ENCODE data around the gene LCN15.

GRCh38 chr9:136804509-136805206 is 40.3 kb upstream of the LCN15 start:
- TF ChIP-seq TSHZ2 (CRISPR knock-in tag; IDR thresholded peaks at IDR 0.05) = no peak
- TF ChIP-seq, protein P1, sequence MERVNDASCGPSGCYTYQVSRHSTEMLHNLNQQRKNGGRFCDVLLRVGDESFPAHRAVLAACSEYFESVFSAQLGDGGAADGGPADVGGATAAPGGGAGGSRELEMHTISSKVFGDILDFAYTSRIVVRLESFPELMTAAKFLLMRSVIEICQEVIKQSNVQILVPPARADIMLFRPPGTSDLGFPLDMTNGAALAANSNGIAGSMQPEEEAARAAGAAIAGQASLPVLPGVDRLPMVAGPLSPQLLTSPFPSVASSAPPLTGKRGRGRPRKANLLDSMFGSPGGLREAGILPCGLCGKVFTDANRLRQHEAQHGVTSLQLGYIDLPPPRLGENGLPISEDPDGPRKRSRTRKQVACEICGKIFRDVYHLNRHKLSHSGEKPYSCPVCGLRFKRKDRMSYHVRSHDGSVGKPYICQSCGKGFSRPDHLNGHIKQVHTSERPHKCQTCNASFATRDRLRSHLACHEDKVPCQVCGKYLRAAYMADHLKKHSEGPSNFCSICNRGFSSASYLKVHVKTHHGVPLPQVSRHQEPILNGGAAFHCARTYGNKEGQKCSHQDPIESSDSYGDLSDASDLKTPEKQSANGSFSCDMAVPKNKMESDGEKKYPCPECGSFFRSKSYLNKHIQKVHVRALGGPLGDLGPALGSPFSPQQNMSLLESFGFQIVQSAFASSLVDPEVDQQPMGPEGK (CRISPR knock-in tag; IDR thresholded peaks at IDR 0.05; ENCODE audit: borderline replicate concordance) = no peak
- no peak for TF ChIP-seq ESRRG (CRISPR knock-in tag; IDR thresholded peaks at IDR 0.05)
- TF ChIP-seq ZNF565 (CRISPR knock-in tag; conservative IDR thresholded peaks at IDR 0.05; ENCODE audit: low read depth) = no peak
- TF ChIP-seq PPARA (CRISPR knock-in tag; IDR thresholded peaks at IDR 0.05; ENCODE audit: borderline replicate concordance) = no peak
- no peak for TF ChIP-seq CSDC2 (CRISPR knock-in tag; IDR thresholded peaks at IDR 0.05)
- TF ChIP-seq ZNF70 (CRISPR knock-in tag; IDR thresholded peaks at IDR 0.05) = no peak
- TF ChIP-seq, protein P2, sequence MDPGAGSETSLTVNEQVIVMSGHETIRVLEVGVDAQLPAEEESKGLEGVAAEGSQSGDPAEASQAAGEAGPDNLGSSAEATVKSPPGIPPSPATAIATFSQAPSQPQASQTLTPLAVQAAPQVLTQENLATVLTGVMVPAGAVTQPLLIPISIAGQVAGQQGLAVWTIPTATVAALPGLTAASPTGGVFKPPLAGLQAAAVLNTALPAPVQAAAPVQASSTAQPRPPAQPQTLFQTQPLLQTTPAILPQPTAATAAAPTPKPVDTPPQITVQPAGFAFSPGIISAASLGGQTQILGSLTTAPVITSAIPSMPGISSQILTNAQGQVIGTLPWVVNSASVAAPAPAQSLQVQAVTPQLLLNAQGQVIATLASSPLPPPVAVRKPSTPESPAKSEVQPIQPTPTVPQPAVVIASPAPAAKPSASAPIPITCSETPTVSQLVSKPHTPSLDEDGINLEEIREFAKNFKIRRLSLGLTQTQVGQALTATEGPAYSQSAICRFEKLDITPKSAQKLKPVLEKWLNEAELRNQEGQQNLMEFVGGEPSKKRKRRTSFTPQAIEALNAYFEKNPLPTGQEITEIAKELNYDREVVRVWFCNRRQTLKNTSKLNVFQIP (CRISPR knock-in tag; IDR thresholded peaks at IDR 0.05; ENCODE audit: borderline replicate concordance, low read depth) = no peak
- no peak for TF ChIP-seq BACH2 (CRISPR knock-in tag; IDR thresholded peaks at IDR 0.05; ENCODE audit: borderline replicate concordance)
- TF ChIP-seq ZFP30 (CRISPR knock-in tag; IDR thresholded peaks at IDR 0.05) = no peak
- no peak for TF ChIP-seq ZNF8 (CRISPR knock-in tag; IDR thresholded peaks at IDR 0.05)
- no peak for TF ChIP-seq CREB5 (CRISPR knock-in tag; IDR thresholded peaks at IDR 0.05; ENCODE audit: low read depth)
- no peak for TF ChIP-seq ZC3H10 (CRISPR knock-in tag; IDR thresholded peaks at IDR 0.05)
- TF ChIP-seq ARNTL (CRISPR knock-in tag; IDR thresholded peaks at IDR 0.05; ENCODE audit: borderline replicate concordance, low read depth) = no peak

Data from SK-N-SH treated with all-trans-retinoic acid at 6 μM for 48 hours (cell line).